ENCODE results near the gene DUSP19.

The DUSP19 gene

GRCh38 chr2:183049420-183049819, 29.1 kb upstream of the DUSP19 start:
- Histone ChIP-seq H3K4me3 (IDR thresholded peaks at IDR 0.05; ENCODE audit: insufficient read depth, low read depth, low read length) (no peak overlapping the region), H3K36me3 (ENCODE audit: insufficient read depth) (no peaks in the 10 kb centered on the region), H4K20me1 (ENCODE audit: insufficient read depth) (no peaks in the 10 kb centered on the region), H3K9ac (no peak overlapping the region), H3K27ac (no peak overlapping the region), H3K4me1 (ENCODE audit: low read depth, poor library complexity, severe bottlenecking) (no peaks in the 10 kb centered on the region), H3K79me2 (ENCODE audit: insufficient read depth, low read depth) (no peaks in the 10 kb centered on the region), H2AFZ (ENCODE audit: low read depth) (no peak overlapping the region), H3K27me3 (ENCODE audit: insufficient read depth, low read depth) (no peaks in the 10 kb centered on the region), H3K4me2 (no peak overlapping the region)
- no peak for TF ChIP-seq CTCF (conservative IDR thresholded peaks at IDR 0.05; ENCODE audit: low read depth, low read length)

DNA sequence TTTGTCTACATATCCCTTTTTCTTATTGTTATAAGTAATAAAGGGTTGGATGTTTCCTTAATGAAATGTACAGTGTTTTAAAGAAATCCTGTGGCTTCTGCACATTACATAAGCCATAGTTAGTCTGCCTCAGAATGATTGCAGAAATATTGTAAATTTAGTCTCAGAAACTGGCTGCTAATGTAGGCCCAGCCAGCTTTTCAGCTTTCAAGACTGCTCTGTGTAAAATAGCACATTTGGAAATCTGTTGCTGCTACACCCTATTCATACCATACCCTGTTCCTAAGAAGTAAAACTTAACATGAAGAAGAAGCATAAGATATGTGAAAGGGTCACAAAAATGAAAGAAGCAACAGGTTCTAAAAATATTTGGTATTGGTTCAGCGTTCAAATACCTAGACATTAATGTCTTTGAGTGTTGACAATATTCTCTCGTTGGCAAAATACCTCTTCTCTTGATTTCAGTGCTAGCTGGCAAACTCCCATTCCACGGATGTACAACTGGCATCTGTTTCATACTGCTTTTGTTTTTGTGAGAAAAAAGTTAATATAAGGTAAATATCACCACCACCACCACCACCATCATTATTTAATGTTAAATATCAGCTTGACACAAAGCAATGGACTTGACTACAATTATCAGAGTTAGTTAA, 21.1 kb upstream of the DUSP19 start:
- Histone ChIP-seq H3K79me2 (ENCODE audit: insufficient read depth, low read depth) (no peaks in the 10 kb centered on the region), H3K36me3 (ENCODE audit: insufficient read depth) (no peaks in the 10 kb centered on the region), H3K27me3 (ENCODE audit: insufficient read depth, low read depth) (no peaks in the 10 kb centered on the region), H3K9ac (no peak overlapping the region), H3K27ac (peak overlapping the region; percentile 31; the same call in 1 of the 2 replicates), H3K4me1 (ENCODE audit: low read depth, poor library complexity, severe bottlenecking) (peaks cover 26% of the 10 kb centered on the region), H2AFZ (ENCODE audit: low read depth) (no peak overlapping the region; the same call in 1 of the 2 replicates), H3K4me2 (peak overlapping the region; percentile 26; the same call in 1 of the 2 replicates), H4K20me1 (ENCODE audit: insufficient read depth) (no peaks in the 10 kb centered on the region), H3K4me3 (IDR thresholded peaks at IDR 0.05; ENCODE audit: insufficient read depth, low read depth, low read length) (no peak overlapping the region)
- TF ChIP-seq CTCF (conservative IDR thresholded peaks at IDR 0.05; ENCODE audit: low read depth, low read length) = no peak

DNA sequence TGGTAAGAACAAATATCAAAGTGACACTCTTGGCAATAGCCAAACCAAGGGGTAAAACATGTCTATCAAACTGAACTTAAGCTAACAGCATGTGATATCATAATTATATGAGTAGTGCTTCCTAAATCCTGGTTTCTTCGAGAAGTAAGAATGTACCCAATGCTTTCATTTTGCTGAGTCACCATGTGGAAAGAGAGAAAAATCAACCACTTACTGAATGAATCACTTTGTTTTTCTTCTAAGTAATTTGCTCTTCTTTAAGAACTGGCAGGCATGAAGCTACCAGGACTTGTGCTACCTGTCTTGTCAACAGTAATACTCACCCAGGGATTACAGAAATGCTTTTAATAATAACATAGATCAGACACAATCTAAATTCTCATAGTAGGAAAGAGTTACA, 19.0 kb upstream of the DUSP19 start:
- Histone ChIP-seq H3K4me3 (IDR thresholded peaks at IDR 0.05; ENCODE audit: insufficient read depth, low read depth, low read length) (no peak overlapping the region), H3K27me3 (ENCODE audit: insufficient read depth, low read depth) (no peaks in the 10 kb centered on the region), H3K9ac (no peak overlapping the region), H4K20me1 (ENCODE audit: insufficient read depth) (no peaks in the 10 kb centered on the region), H3K36me3 (ENCODE audit: insufficient read depth) (no peaks in the 10 kb centered on the region), H3K4me1 (ENCODE audit: low read depth, poor library complexity, severe bottlenecking) (peaks cover 36% of the 10 kb centered on the region), H3K27ac (no peak overlapping the region), H2AFZ (ENCODE audit: low read depth) (peak overlapping the region; percentile 2; the same call in 1 of the 2 replicates), H3K79me2 (ENCODE audit: insufficient read depth, low read depth) (no peaks in the 10 kb centered on the region), H3K4me2 (no peak overlapping the region)
- TF ChIP-seq CTCF (conservative IDR thresholded peaks at IDR 0.05; ENCODE audit: low read depth, low read length) = no peak

- H4K20me1 ChIP-seq (ENCODE audit: insufficient read depth) = no peaks in the 10 kb centered on the region
- H3K36me3 ChIP-seq (ENCODE audit: insufficient read depth) = no peaks in the 10 kb centered on the region
- no peak overlapping the region for H3K4me3 ChIP-seq (IDR thresholded peaks at IDR 0.05; ENCODE audit: insufficient read depth, low read depth, low read length)
- H3K4me2 ChIP-seq = no peak overlapping the region
- H3K9ac ChIP-seq = no peak overlapping the region
- no peak for TF ChIP-seq CTCF (conservative IDR thresholded peaks at IDR 0.05; ENCODE audit: low read depth, low read length)
- no peak overlapping the region for H3K27ac ChIP-seq
- H3K27me3 ChIP-seq (ENCODE audit: insufficient read depth, low read depth) = no peaks in the 10 kb centered on the region
- no peaks in the 10 kb centered on the region for H3K79me2 ChIP-seq (ENCODE audit: insufficient read depth, low read depth)
- H2AFZ ChIP-seq (ENCODE audit: low read depth) = no peak overlapping the region
- peaks cover 36% of the 10 kb centered on the region for H3K4me1 ChIP-seq (ENCODE audit: low read depth, poor library complexity, severe bottlenecking)
Observed at GRCh38 chr2:183060571-183061231, 17.8 kb upstream of the DUSP19 start.

All from KMS-11 (cell line).